ENCODE measurements around the gene NEUROD2.

The NEUROD2 gene

GRCh38 chr17:39607851-39608130 is at the start of gene NEUROD2:
Gene NEUROD2 (minus strand): TSS chr17:39607920. CDS start chr17:39606599, 1,321 bp downstream.
- no peak for DNase-seq (ENCODE audit: low read depth)

GRCh38 chr17:39655105-39655504 is 47.4 kb upstream of the NEUROD2 start:
- DNase-seq (ENCODE audit: low read depth), result no peak

- peak; percentile 54 for DNase-seq (ENCODE audit: low read depth)
Observed at GRCh38 chr17:39653662-39654331, 46.1 kb upstream of the NEUROD2 start.

GRCh38 chr17:39653316-39653661 is 45.6 kb upstream of the NEUROD2 start:
- no peak for DNase-seq (ENCODE audit: low read depth)

- DNase-seq (ENCODE audit: low read depth), result no peak
Observed at GRCh38 chr17:39652587-39653315, 45.0 kb upstream of the NEUROD2 start.

- DNase-seq (ENCODE audit: low read depth), result no peak
Observed at GRCh38 chr17:39651923-39652586, 44.3 kb upstream of the NEUROD2 start.

- no peak for DNase-seq (ENCODE audit: low read depth)
Observed at GRCh38 chr17:39650121-39650579, 42.4 kb upstream of the NEUROD2 start.

- no peak for DNase-seq (ENCODE audit: low read depth)
Observed at GRCh38 chr17:39648616-39649366, 41.1 kb upstream of the NEUROD2 start.

- no peak for DNase-seq (ENCODE audit: low read depth)
Observed at GRCh38 chr17:39647256-39647655, 39.5 kb upstream of the NEUROD2 start.

- peak; percentile 61 for DNase-seq (ENCODE audit: low read depth)
Observed at GRCh38 chr17:39643271-39643670, 35.6 kb upstream of the NEUROD2 start.

- no peak for DNase-seq (ENCODE audit: low read depth)
Observed at GRCh38 chr17:39642291-39643074, 34.8 kb upstream of the NEUROD2 start.

GRCh38 chr17:39641883-39642282 is 34.2 kb upstream of the NEUROD2 start:
- DNase-seq (ENCODE audit: low read depth), result no peak

- no peak for DNase-seq (ENCODE audit: low read depth)
Observed at GRCh38 chr17:39641097-39641496, 33.4 kb upstream of the NEUROD2 start.

- no peak for DNase-seq (ENCODE audit: low read depth)
Observed at GRCh38 chr17:39640591-39641031, 32.9 kb upstream of the NEUROD2 start.

- no peak for DNase-seq (ENCODE audit: low read depth)
Observed at GRCh38 chr17:39639566-39640458, 32.1 kb upstream of the NEUROD2 start.

GRCh38 chr17:39639043-39639442 is 31.3 kb upstream of the NEUROD2 start:
- no peak for DNase-seq (ENCODE audit: low read depth)

GRCh38 chr17:39638317-39638716 is 30.6 kb upstream of the NEUROD2 start:
- DNase-seq (ENCODE audit: low read depth), result no peak

GRCh38 chr17:39636927-39637736 is 29.4 kb upstream of the NEUROD2 start, which contains the start of gene STARD3:
Gene STARD3 (plus strand): TSS chr17:39637144. CDS start chr17:39653532, 16,388 bp downstream.
- DNase-seq (ENCODE audit: low read depth), result peak; percentile 86

- DNase-seq (ENCODE audit: low read depth), result no peak
Observed at GRCh38 chr17:39636587-39636926, 28.8 kb upstream of the NEUROD2 start.

Data from EH (cell line).